ENCODE results near the gene FOSL2.

Gene FOSL2

GRCh38 chr2:28438532-28439063 lies 45.9 kb downstream of the FOSL2 start:
- TF ChIP-seq TCF12 (IDR thresholded peaks at IDR 0.05; ENCODE audit: low read depth) (no peak), ZBTB7A (IDR thresholded peaks at IDR 0.05; ENCODE audit: low read depth) (no peak), TAF1 (IDR thresholded peaks at IDR 0.05; ENCODE audit: low read depth) (no peak), CREB1 (IDR thresholded peaks at IDR 0.05; ENCODE audit: low read depth) (no peak), EP300 (IDR thresholded peaks at IDR 0.05; ENCODE audit: borderline replicate concordance) (no peak), NFIC (IDR thresholded peaks at IDR 0.05) (no peak), TEAD4 (IDR thresholded peaks at IDR 0.05) (no peak), REST (IDR thresholded peaks at IDR 0.05; ENCODE audit: low read depth) (no peak), USF1 (IDR thresholded peaks at IDR 0.05) (no peak), RAD21 (IDR thresholded peaks at IDR 0.05; ENCODE audit: low read depth) (no peak), FOXM1 (IDR thresholded peaks at IDR 0.05; ENCODE audit: borderline replicate concordance, low read depth) (no peak), EGR1 (IDR thresholded peaks at IDR 0.05) (no peak), MAX (IDR thresholded peaks at IDR 0.05) (no peak), CEBPB (IDR thresholded peaks at IDR 0.05) (no peak), YY1 (IDR thresholded peaks at IDR 0.05; ENCODE audit: low read depth) (no peak)

DNA sequence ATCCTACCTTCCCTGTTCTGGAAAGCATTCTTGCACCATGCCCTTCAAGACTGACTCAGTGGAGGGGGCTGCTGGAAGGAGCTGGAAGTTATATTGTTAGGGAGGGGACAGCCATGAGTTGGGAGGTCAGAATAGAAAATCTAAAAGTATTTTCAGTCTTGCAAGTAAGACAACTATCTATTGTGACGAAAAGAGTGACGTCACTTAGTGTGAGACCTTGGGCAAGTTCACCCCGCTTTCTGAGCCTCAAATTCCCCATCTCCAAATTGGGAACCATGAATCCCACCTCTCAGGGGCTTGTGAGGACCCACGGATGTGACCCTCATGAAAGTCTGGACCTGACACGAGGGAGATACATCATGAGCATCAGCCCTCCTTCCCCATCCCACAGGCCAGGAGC lies 46.5 kb downstream of the FOSL2 start:
- TF ChIP-seq ZBTB7A (IDR thresholded peaks at IDR 0.05; ENCODE audit: low read depth) (no peak), FOXM1 (IDR thresholded peaks at IDR 0.05; ENCODE audit: borderline replicate concordance, low read depth) (no peak), CEBPB (IDR thresholded peaks at IDR 0.05) (no peak), USF1 (IDR thresholded peaks at IDR 0.05) (no peak), TEAD4 (IDR thresholded peaks at IDR 0.05) (no peak), REST (IDR thresholded peaks at IDR 0.05; ENCODE audit: low read depth) (no peak), TAF1 (IDR thresholded peaks at IDR 0.05; ENCODE audit: low read depth) (no peak), MAX (IDR thresholded peaks at IDR 0.05) (no peak), CREB1 (IDR thresholded peaks at IDR 0.05; ENCODE audit: low read depth) (no peak), RAD21 (IDR thresholded peaks at IDR 0.05; ENCODE audit: low read depth) (no peak)

GRCh38 chr2:28439763-28440162 lies 47.1 kb downstream of the FOSL2 start:
- no peak for TF ChIP-seq NFIC (IDR thresholded peaks at IDR 0.05)
- TF ChIP-seq FOXM1 (IDR thresholded peaks at IDR 0.05; ENCODE audit: borderline replicate concordance, low read depth), result no peak
- no peak for TF ChIP-seq CREB1 (IDR thresholded peaks at IDR 0.05; ENCODE audit: low read depth)
- TF ChIP-seq TAF1 (IDR thresholded peaks at IDR 0.05; ENCODE audit: low read depth), result no peak
- no peak for TF ChIP-seq REST (IDR thresholded peaks at IDR 0.05; ENCODE audit: low read depth)
- TF ChIP-seq CEBPB (IDR thresholded peaks at IDR 0.05), result no peak
- no peak for TF ChIP-seq EP300 (IDR thresholded peaks at IDR 0.05; ENCODE audit: borderline replicate concordance)
- TF ChIP-seq TEAD4 (IDR thresholded peaks at IDR 0.05), result no peak
- no peak for TF ChIP-seq EGR1 (IDR thresholded peaks at IDR 0.05)
- TF ChIP-seq MAX (IDR thresholded peaks at IDR 0.05), result no peak
- no peak for TF ChIP-seq USF1 (IDR thresholded peaks at IDR 0.05)
- no peak for TF ChIP-seq TCF12 (IDR thresholded peaks at IDR 0.05; ENCODE audit: low read depth)
- TF ChIP-seq YY1 (IDR thresholded peaks at IDR 0.05; ENCODE audit: low read depth), result no peak
- TF ChIP-seq ZBTB7A (IDR thresholded peaks at IDR 0.05; ENCODE audit: low read depth), result no peak
- no peak for TF ChIP-seq RAD21 (IDR thresholded peaks at IDR 0.05; ENCODE audit: low read depth)

DNA sequence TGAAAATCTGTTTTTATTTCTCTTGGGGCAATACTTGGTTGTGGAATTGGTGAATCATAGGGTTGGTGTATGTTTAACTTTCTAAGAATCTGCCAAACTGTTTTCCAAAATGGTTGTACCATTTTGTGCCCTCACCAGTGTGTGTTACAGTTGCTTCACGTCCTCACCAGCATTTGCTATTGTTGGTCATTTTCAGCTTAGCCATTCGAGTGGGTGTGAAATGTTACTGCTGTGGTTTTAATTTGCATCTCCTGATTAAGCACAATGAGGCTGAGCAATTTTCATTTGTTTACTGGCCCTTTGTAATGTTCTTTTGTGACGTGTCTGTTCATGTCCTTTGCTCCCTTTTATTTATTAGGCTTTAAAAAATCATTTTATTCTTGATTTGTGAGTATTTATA lies 49.7 kb downstream of the FOSL2 start:
- TF ChIP-seq CEBPB (IDR thresholded peaks at IDR 0.05), result no peak
- TF ChIP-seq RAD21 (IDR thresholded peaks at IDR 0.05; ENCODE audit: low read depth), result no peak
- TF ChIP-seq NFIC (IDR thresholded peaks at IDR 0.05), result no peak
- no peak for TF ChIP-seq FOXM1 (IDR thresholded peaks at IDR 0.05; ENCODE audit: borderline replicate concordance, low read depth)
- TF ChIP-seq EGR1 (IDR thresholded peaks at IDR 0.05), result no peak
- no peak for TF ChIP-seq MAX (IDR thresholded peaks at IDR 0.05)
- no peak for TF ChIP-seq ZBTB7A (IDR thresholded peaks at IDR 0.05; ENCODE audit: low read depth)
- TF ChIP-seq USF1 (IDR thresholded peaks at IDR 0.05), result no peak
